Cardiac septum (tissue), 1 donor: ENCODE data around the gene TMPRSS5. TPM values are rescaled to one million over a fixed set of nuclear protein-coding genes. Genes with fewer than 3 reads are reported as not detected.
"Not testable (repeated sequence)": the region's sequence is repeated elsewhere in the genome, so short reads cannot be mapped to it uniquely, and the experiment has no call there.

Experiments used
- DNase-seq: peaks from one replicate; pipeline ENCODE4 v3.0.0-alpha.2; 2020; ENCODE audit warnings: low spot score
- intact Hi-C: fragments of 100-400 bp; cut with DNase I; formaldehyde crosslinking; loops from one replicate; pipeline ENCODE4 v1.14.0; 2022
- total RNA-seq: library from RNA; stranded (reverse); fragmentation: NEBNext Ultra II Directional; extraction: Animal tissue kit (Norgen Biotek cat#: 25700); gene quantifications from one replicate; pipeline ENCODE4 v1.2.1, GENCODE V29; 2021
- donor health status: DM: no; HTN: no; CAD: no.

TMPRSS5 gene
- total RNA-seq, 1 donor from 2014 or later: 0.81 TPM

- intact Hi-C loops: no loop called here
- no peak for DNase-seq
Observed at GRCh38 chr11:113674397-113674685, 31.8 kb downstream of the TMPRSS5 start.

- DNase-seq: no peak
- intact Hi-C loops: no loop called here
Observed at GRCh38 chr11:113673550-113674396, 32.3 kb downstream of the TMPRSS5 start.

GRCh38 chr11:113671914-113672313 is 34.2 kb downstream of the TMPRSS5 start:
- DNase-seq, intact Hi-C loops: not testable (repeated sequence)

GRCh38 chr11:113670831-113671215 is 35.3 kb downstream of the TMPRSS5 start:
- DNase-seq: no peak
- intact Hi-C loops: no loop called here

- intact Hi-C loops: no loop called here
- no peak for DNase-seq
Observed at GRCh38 chr11:113670149-113670830, 35.8 kb downstream of the TMPRSS5 start.

- DNase-seq: no peak
- intact Hi-C loops: no loop called here
Observed at GRCh38 chr11:113668255-113668654, 37.9 kb downstream of the TMPRSS5 start.

- DNase-seq: no peak
- intact Hi-C loops: no loop called here
Observed at GRCh38 chr11:113667801-113668200, 38.3 kb downstream of the TMPRSS5 start.

- no peak for DNase-seq
- intact Hi-C loops: no loop called here
Observed at GRCh38 chr11:113666584-113666983, 39.5 kb downstream of the TMPRSS5 start.

GRCh38 chr11:113664981-113665710 is 41.0 kb downstream of the TMPRSS5 start:
- no peak for DNase-seq
- intact Hi-C loops: no loop called here

- intact Hi-C loops: no loop called here
- no peak for DNase-seq
Observed at GRCh38 chr11:113664069-113664980, 41.8 kb downstream of the TMPRSS5 start.

GRCh38 chr11:113663567-113663966 is 42.5 kb downstream of the TMPRSS5 start:
- intact Hi-C loops: no loop called here
- no peak for DNase-seq

- intact Hi-C loops: no loop called here
- no peak for DNase-seq
Observed at GRCh38 chr11:113655771-113656170, 50.3 kb downstream of the TMPRSS5 start.

- intact Hi-C loops: no loop called here
- no peak for DNase-seq
Observed at GRCh38 chr11:113651023-113651422, 55.1 kb downstream of the TMPRSS5 start.

GRCh38 chr11:113649311-113649710 is 56.8 kb downstream of the TMPRSS5 start:
- no peak for DNase-seq
- intact Hi-C loops: no loop called here

- intact Hi-C loops: no loop called here
- DNase-seq: no peak
Observed at GRCh38 chr11:113647856-113648255, 58.3 kb downstream of the TMPRSS5 start.

GRCh38 chr11:113647108-113647507 is 59.0 kb downstream of the TMPRSS5 start:
- intact Hi-C loops: no loop called here
- no peak for DNase-seq

- no peak for DNase-seq
- intact Hi-C loops: no loop called here
Observed at GRCh38 chr11:113645593-113646349, 60.3 kb downstream of the TMPRSS5 start.

GRCh38 chr11:113644605-113645004 is 61.5 kb downstream of the TMPRSS5 start:
- no peak for DNase-seq
- intact Hi-C loops: no loop called here

GRCh38 chr11:113643701-113644100 is 62.4 kb downstream of the TMPRSS5 start:
- DNase-seq: no peak
- intact Hi-C loops: no loop called here
